A673 (cell line): ENCODE measurements around the gene CPPED1. TPM values are rescaled to one million over a fixed set of nuclear protein-coding genes. Genes with fewer than 3 reads are reported as not detected.
"Not testable (repeated sequence)": the region's sequence is repeated elsewhere in the genome, so short reads cannot be mapped to it uniquely, and the experiment has no call there.

ENCODE experiments used
- BruUV-seq: library from RNA; stranded (reverse); fragments of 400-500 nt; replicated peaks from 2 replicates; lab custom pipeline; 2021; lab: Mats Ljungman, UMichigan
- CTCF ChIA-PET: fragments of 300-600 bp; sonication (Branson Sonifier 250); formaldehyde crosslinking; loops from one replicate; lab custom pipeline; 2022; ENCODE audit warnings: antibody characterized with exemption; lab: Charles Lee
- POLR2A ChIA-PET: fragments of 300-600 bp; sonication (Branson Sonifier 250); formaldehyde crosslinking; loops from one replicate; lab custom pipeline; 2022; ENCODE audit warnings: antibody characterized with exemption; ENCODE audit not compliant: low non-redundant PET; lab: Charles Lee
- DNase-seq: peaks from one replicate; pipeline ENCODE4 v3.0.0-alpha.2; 2015; ENCODE audit warnings: low spot score
- H3K27ac ChIP-seq: fragments of 200-600 bp; sonication (generic); 2 replicates; pipeline ENCODE4 v1.5.1; 2016; ENCODE audit warnings: mixed run types, low read depth, mild to moderate bottlenecking, mixed read lengths, antibody characterized with exemption, low read length; ENCODE audit not compliant: poor library complexity, severe bottlenecking
- H3K27me3 ChIP-seq: fragments of 200-600 bp; sonication (generic); replicated peaks from 2 replicates; pipeline ENCODE4 v1.6.1; 2017; ENCODE audit warnings: mixed run types, low read depth, mild to moderate bottlenecking, mixed read lengths, antibody characterized with exemption, low read length; ENCODE audit not compliant: insufficient read depth, poor library complexity
- H3K36me3 ChIP-seq: fragments of 200-600 bp; sonication (generic); 2 replicates; pipeline ENCODE4 v1.6.1; 2016; ENCODE audit warnings: mixed run types, mild to moderate bottlenecking, mixed read lengths, antibody characterized with exemption, low read length; ENCODE audit not compliant: insufficient read depth, poor library complexity, severe bottlenecking
- H3K4me1 ChIP-seq: fragments of 200-600 bp; sonication (generic); 2 replicates; pipeline ENCODE4 v1.6.1; 2017; ENCODE audit warnings: mixed run types, mild to moderate bottlenecking, mixed read lengths, antibody characterized with exemption, low read length; ENCODE audit not compliant: insufficient read depth, poor library complexity, severe bottlenecking
- H3K4me3 ChIP-seq: fragments of 200-600 bp; sonication (generic); 2 replicates; pipeline ENCODE4 v1.5.1; 2016; ENCODE audit warnings: low read depth, mixed run types, mild to moderate bottlenecking, mixed read lengths, low read length; ENCODE audit not compliant: poor library complexity, severe bottlenecking
- H3K9me3 ChIP-seq: fragments of 200-600 bp; sonication (generic); 2 replicates; pipeline ENCODE4 v1.6.1; 2016; ENCODE audit warnings: mixed run types, low read depth, mild to moderate bottlenecking, mixed read lengths, antibody characterized with exemption, low read length; ENCODE audit not compliant: poor library complexity, severe bottlenecking
- CTCF ChIP-seq: fragments of 300-800, 200-600 bp; sonication (generic); conservative IDR thresholded peaks from 2 replicates; pipeline ENCODE4 v1.5.1; 2017; ENCODE audit warnings: low read depth, mild to moderate bottlenecking, antibody characterized with exemption, low read length, moderate library complexity, mixed read lengths
- EZH2 ChIP-seq: fragments of 200-600 bp; sonication (generic); IDR thresholded peaks from 2 replicates; pipeline ENCODE4 v1.6.1; 2017; ENCODE audit warnings: borderline replicate concordance, low read depth, mild to moderate bottlenecking, mixed read lengths, antibody characterized with exemption, low read length; ENCODE audit not compliant: poor library complexity, severe bottlenecking
- intact Hi-C: fragments of 100-400 bp; cut with micrococcal nuclease; formaldehyde crosslinking; loops from one replicate; pipeline ENCODE4 v1.10.0; 2022; ENCODE audit not compliant: unreplicated experiment
- total RNA-seq: library from RNA; stranded (reverse); gene quantifications from 2 replicates; pipeline ENCODE4 v1.2.3, GENCODE V29; 2021

The CPPED1 gene
- total RNA-seq, 1 experiment from 2014 or later = 0.90 TPM

- intact Hi-C loops = no loop called here
- Histone ChIP-seq H3K4me1 (no peaks in the 10 kb centered on the region), H3K4me3 (no peak overlapping the region), H3K36me3 (no peaks in the 10 kb centered on the region), H3K9me3 (no peaks in the 10 kb centered on the region), H3K27ac (no peak overlapping the region), H3K27me3 (no peaks in the 10 kb centered on the region)
- ChIA-PET POLR2A (no interaction called here), CTCF (no interaction called here)
- TF ChIP-seq CTCF (no peak), EZH2 (no peak)
- no TSS peak for BruUV-seq
- no peak for DNase-seq
Measured at GRCh38 chr16:12769525-12769924, 34.2 kb downstream of the CPPED1 start.

- no peak for DNase-seq
- H3K9me3 ChIP-seq = no peaks in the 10 kb centered on the region
- intact Hi-C loops = no loop called here
- H3K27ac ChIP-seq = no peak overlapping the region
- H3K4me1 ChIP-seq = no peaks in the 10 kb centered on the region
- ChIA-PET CTCF (no interaction called here), POLR2A (no interaction called here)
- H3K4me3 ChIP-seq = no peak overlapping the region
- no peaks in the 10 kb centered on the region for H3K36me3 ChIP-seq
- no peaks in the 10 kb centered on the region for H3K27me3 ChIP-seq
- no peak for TF ChIP-seq EZH2
- no peak for TF ChIP-seq CTCF
- no TSS peak for BruUV-seq
Measured at GRCh38 chr16:12767897-12768296, 35.8 kb downstream of the CPPED1 start.

- POLR2A ChIA-PET = no interaction called here
- no peaks in the 10 kb centered on the region for H3K27me3 ChIP-seq
- no peak for TF ChIP-seq CTCF
- TF ChIP-seq EZH2 = no peak
- intact Hi-C loops = no loop called here
- BruUV-seq = no TSS peak
- H3K27ac ChIP-seq = no peak overlapping the region
- CTCF ChIA-PET = no interaction called here
- no peak overlapping the region for H3K4me3 ChIP-seq
- no peaks in the 10 kb centered on the region for H3K9me3 ChIP-seq
- DNase-seq = no peak
- H3K4me1 ChIP-seq = no peaks in the 10 kb centered on the region
- H3K36me3 ChIP-seq = no peaks in the 10 kb centered on the region
Measured at GRCh38 chr16:12766853-12767252, 36.8 kb downstream of the CPPED1 start.

GRCh38 chr16:12766208-12766607, 37.5 kb downstream of the CPPED1 start:
- H3K9me3 ChIP-seq, H3K4me1 ChIP-seq, BruUV-seq, H3K27me3 ChIP-seq, H3K27ac ChIP-seq, POLR2A ChIA-PET, intact Hi-C loops, H3K4me3 ChIP-seq, H3K36me3 ChIP-seq, CTCF ChIA-PET, DNase-seq: not testable (repeated sequence)
